Liver (tissue), 9 donors: ENCODE results near the gene SOWAHA. TPM values are rescaled to one million over a fixed set of nuclear protein-coding genes. Genes with fewer than 3 reads are reported as not detected.
"Not testable (repeated sequence)": the region's sequence is repeated elsewhere in the genome, so short reads cannot be mapped to it uniquely, and the experiment has no call there.

Experiments
- DNase-seq: peaks from one replicate; pipeline ENCODE4 v3.0.0-alpha.2; 2017; ENCODE audit warnings: low spot score
- H3K27ac ChIP-seq, 2 donors: one replicate each; pipeline ENCODE4 v1.7.0; 2013; ENCODE audit warnings: inconsistent platforms in 2 of 2, low read length in 2 of 2, control low read depth in 1 of 2, low read depth in 1 of 2, mild to moderate bottlenecking in 1 of 2
- H3K27me3 ChIP-seq, 4 donors: one replicate each; pipeline versions ENCODE4 v1.6.1 to v1.7.0; 2013; ENCODE audit warnings: low read length in 3 of 4, inconsistent platforms in 1 of 4, mild to moderate bottlenecking in 1 of 4, moderate library complexity in 1 of 4; ENCODE audit not compliant: control insufficient read depth in 4 of 4, insufficient read depth in 4 of 4
- H3K36me3 ChIP-seq, 4 donors: one replicate each; pipeline versions ENCODE4 v1.6.1 to v1.7.0; 2013; ENCODE audit warnings: low read length in 3 of 4, mild to moderate bottlenecking in 3 of 4, low read depth in 1 of 4, moderate library complexity in 1 of 4; ENCODE audit not compliant: control insufficient read depth in 4 of 4, insufficient read depth in 3 of 4
- H3K4me1 ChIP-seq, 4 donors: one replicate each; pipeline versions ENCODE4 v1.6.1 to v1.7.0; 2013; ENCODE audit warnings: low read length in 3 of 4, mild to moderate bottlenecking in 3 of 4, moderate library complexity in 1 of 4; ENCODE audit not compliant: control insufficient read depth in 4 of 4, insufficient read depth in 4 of 4
- H3K4me3 ChIP-seq, 3 donors: one replicate each; pipeline versions ENCODE4 v1.6.1 to v1.7.0; 2013; ENCODE audit warnings: low read length in 3 of 3, control low read depth in 1 of 3, low read depth in 1 of 3, mild to moderate bottlenecking in 1 of 3
- H3K9ac ChIP-seq, 2 donors: one replicate each; pipeline ENCODE4 v1.7.0; 2013; ENCODE audit warnings: low read length in 2 of 2, mild to moderate bottlenecking in 2 of 2, moderate library complexity in 2 of 2, control low read depth in 1 of 2, low read depth in 1 of 2
- H3K9me3 ChIP-seq, 4 donors: one replicate each; pipeline versions ENCODE4 v1.6.1 to v1.7.0; 2013; ENCODE audit warnings: low read length in 3 of 4; ENCODE audit not compliant: control insufficient read depth in 4 of 4
- ATF3 ChIP-seq: IDR thresholded peaks from 2 replicates; pipeline ENCODE4 v1.6.1; 2016; ENCODE audit warnings: antibody characterized with exemption
- EGR1 ChIP-seq, 2 donors: IDR thresholded peaks; 2 replicates each; pipeline ENCODE4 v1.6.1; 2016 to 2018; ENCODE audit warnings: antibody characterized with exemption in 2 of 2, low read depth in 2 of 2
- FOXA1 ChIP-seq: IDR thresholded peaks from 2 replicates; pipeline ENCODE4 v1.6.1; 2016; ENCODE audit warnings: antibody characterized with exemption
- FOXA2 ChIP-seq: IDR thresholded peaks from 2 replicates; pipeline ENCODE4 v1.6.1; 2016; ENCODE audit warnings: antibody characterized with exemption
- HNF4A ChIP-seq, 2 donors: conservative IDR thresholded peaks; 2 replicates each; pipeline ENCODE4 v1.6.1; 2016; ENCODE audit warnings: antibody characterized with exemption in 2 of 2, mild to moderate bottlenecking in 2 of 2
- JUND ChIP-seq, 2 donors: IDR thresholded peaks; 2 replicates each; pipeline ENCODE4 v1.6.1; 2016; ENCODE audit warnings: antibody characterized with exemption in 2 of 2
- NR2F2 ChIP-seq: IDR thresholded peaks from 2 replicates; pipeline ENCODE4 v1.6.1; 2016; ENCODE audit warnings: antibody characterized with exemption
- REST ChIP-seq: IDR thresholded peaks from 2 replicates; pipeline ENCODE4 v1.6.1; 2016; ENCODE audit warnings: antibody characterized with exemption, mild to moderate bottlenecking
- RXRA ChIP-seq, 2 donors: IDR thresholded peaks; 2 replicates each; pipeline ENCODE4 v1.6.1; 2017 to 2018; ENCODE audit warnings: antibody characterized with exemption in 2 of 2, mild to moderate bottlenecking in 1 of 2
- SP1 ChIP-seq: IDR thresholded peaks from 2 replicates; pipeline ENCODE4 v1.6.1; 2018; ENCODE audit warnings: antibody characterized with exemption, mild to moderate bottlenecking
- WGBS: extraction: QIAGEN DNeasy Blood & Tissue Kit; methylation state at CpG from one replicate; pipeline ENCODE4 v1.1.7; 2013; 5-methylcytosine and 5-hydroxymethylcytosine counted together
- polyA plus RNA-seq, 2 donors: library from polyadenylated mRNA; stranded (reverse) in 1 of 2; unstranded in 1 of 2; fragments of 200-250 nt in 1 of 2; fragments of >200 nt in 1 of 2; fragmentation: Nextera tagmentation in 1 of 2; extraction: Ambion mirVana in 1 of 2; gene quantifications; one replicate each; pipeline versions ENCODE4 v1.2.1 to v1.2.3, GENCODE V29; 2013 to 2015
- total RNA-seq, 2 donors: library from RNA; depleted of rRNA; stranded (reverse); fragments of >200 nt; gene quantifications; one replicate each; pipeline ENCODE4 v1.2.3, GENCODE V29; 2014
- donor health status: healthy.
- donor health status: healthy.
- donor health status: healthy.
- donor health status: healthy.
- donor health status: healthy.

The SOWAHA gene
- total and polyA plus RNA-seq, 4 donors = 1.3 to 2.2 (median 1.8) TPM

- H3K27ac ChIP-seq = peak overlapping the region; percentile 64 to 84
- not testable (repeated sequence) for H3K9me3 ChIP-seq, H3K36me3 ChIP-seq, H3K4me3 ChIP-seq, DNase-seq, H3K27me3 ChIP-seq
- H3K9ac ChIP-seq = peak overlapping the region in 1 of 2 donors; percentile 47
- WGBS = 96% methylated on average over 5 of the region's 5 CpGs
- H3K4me1 ChIP-seq = peaks cover 0 to 16% (median 3%) of the 10 kb centered on the region in 4 donors
- peak; percentile 59 to 76 for TF ChIP-seq HNF4A (conservative IDR thresholded peaks at IDR 0.05)
- peak; percentile 50 to 67 for TF ChIP-seq RXRA (IDR thresholded peaks at IDR 0.05)
- peak; percentile 14 for TF ChIP-seq SP1
Measured at GRCh38 chr5:132854992-132855391, 41.9 kb downstream of the SOWAHA start.

- Histone ChIP-seq H3K9ac (no peak overlapping the region), H3K4me3 (no peak overlapping the region), H3K4me1 (peaks cover 0 to 10% (median 0%) of the 10 kb centered on the region in 4 donors), H3K9me3 (no peaks in the 10 kb centered on the region), H3K27ac (no peak overlapping the region), H3K27me3 (no peaks in the 10 kb centered on the region), H3K36me3 (no peaks in the 10 kb centered on the region)
- no peak for TF ChIP-seq FOXA2
- no peak for TF ChIP-seq SP1
- TF ChIP-seq EGR1 (IDR thresholded peaks at IDR 0.05; ENCODE audit: low read depth in 2 of 2) = no peak
- 94% methylated on average over 3 of the region's 3 CpGs for WGBS
- no peak for DNase-seq
Measured at GRCh38 chr5:132856011-132856410, 42.9 kb downstream of the SOWAHA start.

- no peak overlapping the region for H3K27ac ChIP-seq
- H3K4me1 ChIP-seq = peaks cover 0 to 3% (median 0%) of the 10 kb centered on the region in 4 donors
- H3K9ac ChIP-seq = no peak overlapping the region
- 90% methylated on average over 2 of the region's 2 CpGs for WGBS
- H3K9me3 ChIP-seq = no peaks in the 10 kb centered on the region
- TF ChIP-seq REST (no peak), NR2F2 (no peak), FOXA1 (no peak), HNF4A (conservative IDR thresholded peaks at IDR 0.05) (no peak), FOXA2 (no peak), EGR1 (IDR thresholded peaks at IDR 0.05; ENCODE audit: low read depth in 2 of 2) (no peak), ATF3 (no peak), JUND (IDR thresholded peaks at IDR 0.05) (no peak), SP1 (no peak)
- DNase-seq = no peak
- H3K27me3 ChIP-seq = no peaks in the 10 kb centered on the region
- H3K36me3 ChIP-seq = no peaks in the 10 kb centered on the region
- no peak overlapping the region for H3K4me3 ChIP-seq
Measured at GRCh38 chr5:132859889-132860437, 46.9 kb downstream of the SOWAHA start.
